Stimulated activated CD4-positive, alpha-beta T cell treated with anti-CD3 and anti-CD28 coated beads, Interleukin-15, amount 100 ng/mL, for 24 hours (primary cell): ENCODE results near the gene SH3PXD2A.
"Not testable (repeated sequence)": the region's sequence is repeated elsewhere in the genome, so short reads cannot be mapped to it uniquely, and the experiment has no call there.

Experiments
- DNase-seq: peaks from one replicate; pipeline ENCODE4 v3.0.0-alpha.2; 2020

The SH3PXD2A gene

GRCh38 chr10:103676851-103677417, 178.4 kb downstream of the SH3PXD2A start:
- DNase-seq = no peak

- DNase-seq = no peak
Observed at GRCh38 chr10:103676058-103676785, 179.2 kb downstream of the SH3PXD2A start.

- no peak for DNase-seq
Observed at GRCh38 chr10:103673606-103674005, 181.8 kb downstream of the SH3PXD2A start.

GRCh38 chr10:103672345-103672744, 183.0 kb downstream of the SH3PXD2A start:
- no peak for DNase-seq

GRCh38 chr10:103671126-103671895, 184.1 kb downstream of the SH3PXD2A start:
- no peak for DNase-seq

GRCh38 chr10:103669944-103670343, 185.4 kb downstream of the SH3PXD2A start:
- DNase-seq = no peak

- no peak for DNase-seq
Observed at GRCh38 chr10:103669243-103669929, 186.0 kb downstream of the SH3PXD2A start.

- peak; percentile 16 for DNase-seq
Observed at GRCh38 chr10:103668351-103669242, 186.8 kb downstream of the SH3PXD2A start.

- no peak for DNase-seq
Observed at GRCh38 chr10:103667356-103667755, 188.0 kb downstream of the SH3PXD2A start.

GRCh38 chr10:103666762-103667150, 188.6 kb downstream of the SH3PXD2A start:
- no peak for DNase-seq

GRCh38 chr10:103666087-103666761, 189.2 kb downstream of the SH3PXD2A start:
- peak; percentile 32 for DNase-seq

- DNase-seq = no peak
Observed at GRCh38 chr10:103665162-103665889, 190.1 kb downstream of the SH3PXD2A start.

- DNase-seq = no peak
Observed at GRCh38 chr10:103663802-103664201, 191.6 kb downstream of the SH3PXD2A start.

GRCh38 chr10:103663236-103663635, 192.1 kb downstream of the SH3PXD2A start:
- DNase-seq = no peak

GRCh38 chr10:103662704-103663103, 192.7 kb downstream of the SH3PXD2A start:
- DNase-seq = not testable (repeated sequence)

- peak; percentile 49 for DNase-seq
Observed at GRCh38 chr10:103661198-103661950, 194.0 kb downstream of the SH3PXD2A start.

GRCh38 chr10:103660364-103661197, 194.8 kb downstream of the SH3PXD2A start:
- peak; percentile 36 for DNase-seq

GRCh38 chr10:103659674-103660363, 195.6 kb downstream of the SH3PXD2A start:
- peak; percentile 68 for DNase-seq
